Suprapubic skin (tissue), 4 donors: Measurements from ENCODE around the gene TRIM44.

Source experiments
- CTCF ChIP-seq, 2 donors: fragments of 200-600 bp in 1 of 2; fragments of 450-650 bp in 1 of 2; sonication (generic) in 1 of 2; IDR thresholded peaks; one replicate each; pipeline ENCODE4 v1.5.1; 2016 to 2019; ENCODE audit warnings: antibody characterized with exemption in 2 of 2, mild to moderate bottlenecking in 1 of 2, moderate library complexity in 1 of 2
- POLR2A ChIP-seq, 2 donors: fragments of 450-650 bp; IDR thresholded peaks; one replicate each; pipeline ENCODE4 v1.6.1; 2017; ENCODE audit warnings: antibody characterized with exemption in 2 of 2, mild to moderate bottlenecking in 2 of 2, moderate library complexity in 2 of 2
- POLR2AphosphoS5 ChIP-seq, 3 donors: sonication (generic); formaldehyde crosslinking; IDR thresholded peaks; one replicate each; pipeline ENCODE4 v1.6.1; 2017; ENCODE audit warnings: antibody characterized with exemption in 3 of 3

GRCh38 chr11:35734669-35735410 is 72.3 kb downstream of the TRIM44 start:
- no peak for TF ChIP-seq POLR2AphosphoS5 (IDR thresholded peaks at IDR 0.05)
- TF ChIP-seq CTCF (IDR thresholded peaks at IDR 0.05) = no peak
- no peak for TF ChIP-seq POLR2A (IDR thresholded peaks at IDR 0.05)
